HEK293T (cell line): ENCODE results near the gene DCUN1D3.

Experiments used
- FOXA1 ChIP-seq: fragments of 450-650 bp; IDR thresholded peaks from 2 replicates; pipeline ENCODE4 v1.6.1; 2016; ENCODE audit warnings: mild to moderate bottlenecking
- FOXM1 ChIP-seq: fragments of 450-650 bp; IDR thresholded peaks from 2 replicates; pipeline ENCODE4 v1.6.1; 2017; ENCODE audit warnings: mild to moderate bottlenecking, borderline replicate concordance
- HDGF ChIP-seq: fragments of 450-650 bp; IDR thresholded peaks from 2 replicates; pipeline ENCODE4 v1.6.1; 2017; ENCODE audit warnings: antibody characterized with exemption, borderline replicate concordance
- ZNF384 ChIP-seq: fragments of 450-650 bp; IDR thresholded peaks from 2 replicates; pipeline ENCODE4 v1.6.1; 2016
- TF ChIP-seq, protein P1 (sequence below): fragments of 450-650 bp; IDR thresholded peaks from 2 replicates; pipeline ENCODE4 v1.6.1; 2016

DNA sequence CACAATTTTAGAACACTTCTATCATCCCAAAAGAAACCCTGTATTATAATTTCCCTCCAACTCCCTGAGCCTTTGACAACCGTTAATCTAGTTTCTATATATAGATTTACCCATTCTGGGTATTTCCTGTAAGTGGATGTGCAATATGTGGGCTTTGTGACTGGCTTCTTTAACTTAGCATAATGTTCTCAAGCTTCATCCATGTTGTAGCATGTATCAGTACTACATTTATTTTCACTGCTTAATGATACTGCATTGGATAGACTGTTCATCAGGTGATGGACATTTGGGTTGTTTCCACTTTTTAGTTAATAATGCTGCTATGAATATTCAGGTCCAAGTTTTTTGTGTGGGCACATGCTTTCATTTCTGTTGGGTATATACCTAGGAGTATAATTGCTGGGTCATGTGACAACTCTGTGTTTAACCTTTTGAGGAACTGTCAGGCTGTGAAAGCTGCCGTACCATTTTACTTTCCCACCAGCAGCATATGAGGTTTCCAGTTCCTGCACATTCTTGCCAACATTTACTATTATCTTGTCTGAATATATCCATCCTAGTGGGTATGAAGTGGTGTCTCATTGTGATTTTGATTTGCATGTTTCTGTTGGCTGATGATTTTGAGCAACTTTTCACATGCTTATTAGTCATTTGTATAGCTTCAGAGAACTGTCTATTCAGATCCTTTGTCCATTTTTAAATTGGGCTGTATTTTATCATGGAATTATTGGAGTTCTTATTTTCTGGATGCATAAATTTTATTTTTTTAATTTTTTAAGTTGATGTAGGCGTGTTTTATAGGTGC lies 77.4 kb downstream of the DCUN1D3 start:
- TF ChIP-seq, protein P1, sequence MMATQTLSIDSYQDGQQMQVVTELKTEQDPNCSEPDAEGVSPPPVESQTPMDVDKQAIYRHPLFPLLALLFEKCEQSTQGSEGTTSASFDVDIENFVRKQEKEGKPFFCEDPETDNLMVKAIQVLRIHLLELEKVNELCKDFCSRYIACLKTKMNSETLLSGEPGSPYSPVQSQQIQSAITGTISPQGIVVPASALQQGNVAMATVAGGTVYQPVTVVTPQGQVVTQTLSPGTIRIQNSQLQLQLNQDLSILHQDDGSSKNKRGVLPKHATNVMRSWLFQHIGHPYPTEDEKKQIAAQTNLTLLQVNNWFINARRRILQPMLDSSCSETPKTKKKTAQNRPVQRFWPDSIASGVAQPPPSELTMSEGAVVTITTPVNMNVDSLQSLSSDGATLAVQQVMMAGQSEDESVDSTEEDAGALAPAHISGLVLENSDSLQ: no peak
- TF ChIP-seq HDGF (no peak), FOXM1 (no peak), FOXA1 (no peak), ZNF384 (no peak)
